Activated naive CD4-positive, alpha-beta T cell treated with Interleukin-2 at 50 U/mL for 16 hours (primary cell): ENCODE measurements around the gene PARP1.

Experiments
- DNase-seq: peaks from one replicate; pipeline ENCODE4 v3.0.0-alpha.2; 2020

PARP1 gene

DNA sequence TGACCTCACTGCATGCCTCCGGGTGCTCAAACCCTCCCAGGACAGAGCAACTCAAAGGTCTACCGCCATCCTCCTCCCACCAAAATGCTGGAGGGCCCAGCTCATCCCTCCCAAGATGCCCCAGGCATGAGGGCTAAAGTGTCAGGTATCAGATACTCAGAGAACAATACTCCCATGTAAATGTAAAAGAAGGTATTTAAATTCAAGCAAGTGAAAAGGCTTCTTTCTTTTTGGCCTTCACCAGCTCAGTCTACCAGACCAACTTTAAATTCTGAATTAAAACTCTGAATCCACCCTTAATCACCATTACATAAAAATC is 3.0 kb downstream of the PARP1 start:
- no peak for DNase-seq

GRCh38 chr1:226404063-226404903 is 3.6 kb downstream of the PARP1 start:
- DNase-seq, result no peak

- no peak for DNase-seq
Observed at GRCh38 chr1:226403201-226404034, 4.5 kb downstream of the PARP1 start.

GRCh38 chr1:226402739-226403165 is 5.1 kb downstream of the PARP1 start:
- no peak for DNase-seq

- DNase-seq, result no peak
Observed at GRCh38 chr1:226401355-226402303, 6.3 kb downstream of the PARP1 start.

- DNase-seq, result no peak
Observed at GRCh38 chr1:226400519-226401354, 7.2 kb downstream of the PARP1 start.

- no peak for DNase-seq
Observed at GRCh38 chr1:226397955-226398636, 9.8 kb downstream of the PARP1 start.

- no peak for DNase-seq
Observed at GRCh38 chr1:226397011-226397926, 10.6 kb downstream of the PARP1 start.

DNA sequence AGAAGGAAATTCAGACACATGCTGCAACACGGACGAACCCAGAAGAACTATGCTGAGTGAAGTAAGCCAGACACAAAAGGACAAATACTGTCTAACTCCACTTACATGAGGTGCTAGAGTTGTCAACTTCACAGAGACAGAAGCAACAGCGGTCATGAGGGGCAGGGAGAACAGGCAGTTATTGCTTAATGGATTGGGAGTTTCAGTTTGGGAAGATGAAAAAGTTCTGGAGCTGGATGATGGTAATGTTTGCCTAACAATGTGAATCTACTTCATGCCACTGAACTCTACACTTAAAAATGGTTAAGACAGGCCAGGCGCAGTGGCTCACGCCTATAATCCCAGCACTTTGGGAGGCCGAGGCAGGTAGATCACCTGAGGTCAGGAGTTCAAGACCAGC is 12.1 kb downstream of the PARP1 start:
- DNase-seq, result no peak

- no peak for DNase-seq
Observed at GRCh38 chr1:226394462-226394861, 13.4 kb downstream of the PARP1 start.

- no peak for DNase-seq
Observed at GRCh38 chr1:226390681-226391080, 17.2 kb downstream of the PARP1 start.

GRCh38 chr1:226388131-226388530 is 19.8 kb downstream of the PARP1 start:
- DNase-seq, result no peak

- DNase-seq, result no peak
Observed at GRCh38 chr1:226384717-226385116, 23.2 kb downstream of the PARP1 start.

DNA sequence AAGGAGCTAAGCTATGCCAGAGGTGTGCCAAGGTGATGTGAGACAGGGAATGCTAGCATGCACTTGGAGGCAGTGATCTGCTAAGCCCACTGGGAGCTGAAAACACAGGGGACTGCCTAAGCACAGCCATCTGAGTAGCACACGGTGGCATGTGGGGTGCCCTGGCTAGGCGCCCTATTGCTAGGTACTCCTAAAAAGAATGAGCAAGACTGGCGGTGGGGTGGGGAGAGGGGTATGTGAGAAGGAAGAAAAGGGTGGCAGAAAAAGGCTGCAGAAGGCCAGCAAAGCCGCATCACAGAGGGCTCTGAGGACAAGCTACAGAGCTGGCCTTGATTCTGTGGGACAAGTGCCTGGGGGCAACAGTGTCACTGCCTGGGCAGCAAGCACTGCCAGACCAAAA is 23.9 kb downstream of the PARP1 start:
- no peak for DNase-seq

DNA sequence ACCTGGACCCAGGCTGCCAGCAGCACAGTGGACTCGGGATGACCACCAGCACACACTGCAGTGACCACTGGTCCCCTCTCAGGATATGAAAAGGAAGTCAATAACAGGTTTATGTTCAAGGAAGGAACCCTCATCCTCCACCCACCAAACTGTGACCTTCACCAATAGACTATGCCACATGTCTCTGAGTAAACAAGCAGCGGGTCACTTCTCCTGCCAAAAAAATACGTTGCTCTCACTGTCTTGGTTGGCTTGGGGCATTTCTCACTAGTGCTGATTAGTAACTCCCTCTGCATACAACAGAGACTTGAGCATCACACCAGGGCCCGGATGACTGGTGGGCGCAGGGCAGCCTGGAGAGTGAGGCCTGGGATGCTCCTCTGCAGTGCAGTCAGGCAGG is 25.9 kb downstream of the PARP1 start:
- DNase-seq, result no peak

DNA sequence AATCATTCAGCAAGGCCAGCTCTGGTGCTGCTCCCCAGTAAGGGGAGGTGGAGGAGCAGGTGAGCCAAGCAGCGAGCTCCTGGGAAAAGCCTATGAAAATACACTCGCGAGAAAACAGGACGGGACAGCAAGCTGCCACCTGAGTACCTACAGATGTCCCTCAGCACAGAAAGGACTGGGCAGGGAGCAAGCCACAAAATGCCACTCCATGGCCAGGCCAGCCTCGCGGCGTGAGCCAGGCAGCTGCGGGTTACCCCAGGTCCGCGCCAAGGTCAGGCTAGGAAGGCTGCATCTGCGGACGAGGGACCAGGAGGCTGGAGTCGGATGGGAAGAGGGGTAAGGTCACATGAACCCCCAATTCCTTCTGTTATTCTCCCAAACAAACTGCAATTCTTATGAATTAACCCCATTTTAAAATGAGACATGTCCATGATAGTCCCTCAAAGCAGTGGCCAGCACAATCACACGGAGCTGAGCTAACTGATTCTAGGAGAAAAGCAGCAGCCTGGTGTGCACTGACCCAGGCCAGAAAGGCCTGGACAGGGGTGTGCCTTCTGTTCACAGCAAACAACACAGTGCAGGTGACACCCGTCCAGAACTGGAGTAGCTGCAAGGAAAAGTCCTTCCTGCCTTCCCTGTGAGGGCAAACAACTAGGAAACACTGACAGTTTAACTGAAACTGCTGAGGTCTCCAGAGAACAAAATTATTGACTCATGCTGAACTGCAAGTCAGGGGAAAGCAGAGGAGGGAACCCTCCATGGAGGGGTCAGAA is 26.5 kb downstream of the PARP1 start:
- no peak for DNase-seq

DNA sequence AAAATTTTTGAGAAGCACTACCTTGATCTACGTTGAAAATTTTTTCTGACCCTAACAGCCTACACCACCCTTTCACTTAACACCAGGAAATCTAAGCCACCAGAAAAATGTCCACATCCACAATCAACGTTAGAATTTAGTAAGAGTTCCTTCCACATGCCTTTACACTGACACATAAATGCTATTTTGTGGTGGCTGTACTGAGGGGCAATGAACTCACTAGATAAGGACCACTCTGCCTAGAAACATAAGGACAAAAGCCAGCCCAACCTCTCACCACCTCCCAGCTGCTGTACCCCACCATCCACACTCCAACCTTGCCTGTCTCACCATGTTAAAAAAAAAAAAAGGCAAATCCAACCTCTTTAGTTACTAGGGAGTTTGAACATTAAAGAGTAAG is 29.8 kb downstream of the PARP1 start:
- DNase-seq, result no peak

DNA sequence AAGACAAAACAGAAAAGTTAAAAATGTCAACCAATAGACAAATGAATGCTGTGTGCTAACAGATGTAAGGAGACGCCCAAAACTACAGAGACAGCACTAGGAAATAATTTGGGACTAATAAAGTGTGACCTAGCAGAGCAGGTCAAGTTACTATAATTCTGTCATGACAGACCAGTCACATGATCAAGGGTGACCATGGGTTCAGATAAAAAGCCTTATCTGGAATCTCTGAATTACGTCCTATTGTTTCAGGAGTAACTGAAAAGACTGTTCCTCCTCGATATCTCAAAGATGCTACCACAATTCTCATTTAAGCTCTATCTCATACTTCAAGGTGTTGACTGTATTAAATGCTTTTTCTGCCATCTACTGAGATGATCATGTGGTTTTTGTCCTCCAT is 31.6 kb downstream of the PARP1 start:
- DNase-seq, result no peak

DNA sequence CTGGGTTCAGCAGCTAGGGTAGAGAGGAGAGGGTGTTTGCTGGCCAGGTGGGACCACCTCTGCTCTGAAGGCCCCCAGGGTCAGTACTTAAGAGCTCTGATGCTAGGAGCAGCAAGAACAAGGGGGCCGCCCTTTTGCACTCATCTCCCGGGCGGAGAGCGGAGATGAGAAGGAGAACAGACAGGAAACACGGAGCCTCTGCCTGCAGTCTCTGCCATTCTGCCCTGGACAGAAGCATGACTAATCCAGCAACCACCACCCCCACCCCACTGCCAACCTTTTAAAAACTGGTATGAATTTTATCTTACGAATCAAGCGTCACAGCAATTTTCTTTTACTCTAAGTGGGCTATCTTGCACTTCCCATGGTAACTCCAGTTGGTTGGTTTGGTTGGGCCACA is 34.5 kb downstream of the PARP1 start:
- DNase-seq, result no peak

DNA sequence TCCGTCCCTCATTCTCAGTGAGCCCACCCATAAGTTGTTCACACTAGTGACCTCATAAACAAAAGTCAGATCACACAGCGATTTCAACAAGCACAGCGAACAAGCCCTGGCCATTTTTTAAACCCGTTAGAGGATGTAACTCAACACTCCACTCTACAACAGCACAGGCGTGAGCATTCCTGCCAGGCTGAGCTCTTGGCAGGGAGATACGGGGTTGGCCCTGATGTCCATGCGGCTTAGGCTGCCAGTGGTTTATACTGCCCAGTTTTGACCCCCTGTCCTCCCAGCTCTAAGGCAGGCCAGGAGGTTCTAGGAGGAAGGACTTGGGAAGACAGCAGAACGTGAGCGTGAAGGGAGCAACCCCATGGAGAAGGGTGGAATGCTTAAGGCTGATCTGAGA is 35.0 kb downstream of the PARP1 start:
- no peak for DNase-seq
